ENCODE data around the gene AFP. TPM values are rescaled to one million over a fixed set of nuclear protein-coding genes. Genes with fewer than 3 reads are reported as not detected.

AFP gene
- total RNA-seq, 1 donor from 2014 or later = not detected

- DNase-seq (no peak), ATAC-seq (ENCODE audit: poor library complexity) (no peak)
- intact Hi-C loops (cut with DNase I) = no loop called here
Measured at GRCh38 chr4:73499996-73500765, 64.2 kb downstream of the AFP start.

- intact Hi-C loops (cut with DNase I) = no loop called here
- DNase-seq (no peak), ATAC-seq (ENCODE audit: poor library complexity) (no peak)
Measured at GRCh38 chr4:73501664-73502265, 65.7 kb downstream of the AFP start.

DNA sequence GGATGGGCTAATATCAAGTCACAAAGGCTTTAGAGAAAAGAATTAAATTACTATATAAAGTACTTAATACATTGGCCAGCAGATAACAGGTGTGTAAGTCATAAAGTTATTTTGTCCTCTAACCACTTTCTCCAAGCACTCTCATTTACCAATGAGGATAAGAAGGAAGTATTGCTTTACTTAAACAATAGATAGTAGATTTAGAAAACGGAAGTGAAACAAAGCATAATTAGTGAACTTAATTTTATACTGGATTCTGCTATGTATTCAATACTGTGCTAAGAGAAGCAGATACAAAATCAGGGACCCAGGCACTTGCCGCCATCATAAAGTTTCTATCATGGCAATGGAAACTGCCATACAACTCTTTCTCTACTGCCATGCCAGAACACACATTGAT is 69.5 kb downstream of the AFP start:
- intact Hi-C loops (cut with DNase I) = no loop called here
- no peak for DNase-seq
- no peak for ATAC-seq (ENCODE audit: poor library complexity)

Other genes starting within 250 kb of the AFP start
- 46.0 TPM for gene ANKRD17, start 177.4 kb upstream of the AFP start, total RNA-seq
- 4.5 TPM for gene ALB, start 31.9 kb upstream of the AFP start, total RNA-seq
- gene AFM, start 45.5 kb downstream of the AFP start, total RNA-seq = not detected
- gene RASSF6, start 184.2 kb downstream of the AFP start, total RNA-seq = not detected

Measured in Right ventricle myocardium superior (tissue), 1 donor.